HCT116 (cell line): ENCODE results near the gene BABAM2. TPM values are rescaled to one million over a fixed set of nuclear protein-coding genes. Genes with fewer than 3 reads are reported as not detected.
"Not testable (repeated sequence)": the region's sequence is repeated elsewhere in the genome, so short reads cannot be mapped to it uniquely, and the experiment has no call there.

Experiments used
- ATAC-seq: fragments of 200-7000 bp; cut with Tn5 transposase; 2 replicates; pipeline ENCODE4 v1.9.1; 2020; ENCODE audit warnings: mild to moderate bottlenecking, moderate library complexity
- BruUV-seq: library from RNA; stranded (reverse); fragments of 400-500 nt; replicated peaks from 2 replicates; lab custom pipeline; 2021; lab: Mats Ljungman, UMichigan
- CTCF ChIA-PET: fragments of 300-600 bp; sonication (Branson Sonifier 250); formaldehyde crosslinking; loops from one replicate; lab custom pipeline; 2021; ENCODE audit warnings: antibody characterized with exemption; lab: Charles Lee
- POLR2A ChIA-PET: fragments of 300-600, 350-600 bp; sonication (Branson Sonifier 250); formaldehyde crosslinking; loops from one replicate; lab custom pipeline; 2021; ENCODE audit warnings: antibody characterized with exemption; lab: Charles Lee
- RAD21 ChIA-PET, 2 experiments: fragments of 300-600 bp; sonication (Branson Sonifier 250); formaldehyde crosslinking; loops; one replicate each; lab custom pipeline; 2023; ENCODE audit warnings: low total read pairs in 2 of 2; ENCODE audit not compliant: uncharacterized antibody in 2 of 2, unreplicated experiment in 2 of 2, low non-redundant PET in 1 of 2; lab: Charles Lee
- DNase-seq: peaks from one replicate; pipeline ENCODE4 v3.0.0-alpha.2; 2010; ENCODE audit warnings: low read depth, low spot score
- H2AFZ ChIP-seq: fragments of 200-600 bp; shearing (Covaris generic), sonication (generic); 2 replicates; pipeline ENCODE4 v1.6.1; 2017; ENCODE audit warnings: low read depth, mixed run types, mixed read lengths, antibody characterized with exemption, low read length; ENCODE audit not compliant: poor library complexity, severe bottlenecking
- H3K27ac ChIP-seq: 2 replicates; pipeline ENCODE4 v1.5.1; 2012; ENCODE audit warnings: low read depth, low read length
- H3K27me3 ChIP-seq: fragments of 200-600 bp; sonication (generic); 2 replicates; pipeline ENCODE4 v1.6.1; 2016; ENCODE audit warnings: mixed run types, low read length, mixed read lengths; ENCODE audit not compliant: insufficient read depth
- H3K36me3 ChIP-seq, 2 experiments: fragments of 200-500 bp in 1 of 2; fragments of 200-600 bp in 1 of 2; sonication (Bioruptor generic) in 1 of 2; sonication (generic) in 1 of 2; 2 replicates each; pipeline versions ENCODE4 v1.5.1 to v1.6.1; 2014 to 2016; ENCODE audit warnings: low read length in 2 of 2, inconsistent platforms in 1 of 2, mixed read lengths in 1 of 2, mixed run types in 1 of 2; ENCODE audit not compliant: insufficient read depth in 2 of 2, control insufficient read depth in 1 of 2
- H3K4me1 ChIP-seq, 2 experiments: fragments of 200-600 bp in 1 of 2; sonication (generic) in 1 of 2; 2 replicates each; pipeline versions ENCODE4 v1.5.1 to v1.6.1; 2012 to 2017; ENCODE audit warnings: low read length in 2 of 2, inconsistent platforms in 1 of 2, mild to moderate bottlenecking in 1 of 2, mixed read lengths in 1 of 2, mixed run types in 1 of 2, moderate library complexity in 1 of 2; ENCODE audit not compliant: insufficient read depth in 2 of 2, control insufficient read depth in 1 of 2
- H3K4me2 ChIP-seq: fragments of 200-600 bp; sonication (generic); 2 replicates; pipeline ENCODE4 v1.6.1; 2017; ENCODE audit warnings: mixed run types, low read length, mixed read lengths
- H3K4me3 ChIP-seq, 2 experiments: fragments of 200-600 bp in 1 of 2; sonication (generic) in 1 of 2; replicated peaks in 1 of 2; 2 replicates each; pipeline ENCODE4 v1.5.1; 2011 to 2016; ENCODE audit warnings: low read length in 2 of 2, control low read depth in 1 of 2, low read depth in 1 of 2, mild to moderate bottlenecking in 1 of 2, mixed read lengths in 1 of 2, mixed run types in 1 of 2
- H3K79me2 ChIP-seq: fragments of 200-600 bp; sonication (generic); 2 replicates; pipeline ENCODE4 v1.6.1; 2017; ENCODE audit warnings: mild to moderate bottlenecking, mixed run types, low read length, moderate library complexity, mixed read lengths; ENCODE audit not compliant: insufficient read depth
- H3K9ac ChIP-seq: fragments of 200-600 bp; sonication (generic); 2 replicates; pipeline ENCODE4 v1.6.1; 2016; ENCODE audit warnings: low read length, mixed read lengths
- H3K9me2 ChIP-seq: fragments of 200-600 bp; sonication (generic), shearing (Covaris generic); 2 replicates; pipeline ENCODE4 v1.6.1; 2017; ENCODE audit warnings: mixed run types, mild to moderate bottlenecking, moderate library complexity; ENCODE audit not compliant: insufficient read depth
- H3K9me3 ChIP-seq, 2 experiments: fragments of 200-500 bp in 1 of 2; fragments of 200-600 bp in 1 of 2; sonication (Bioruptor generic) in 1 of 2; sonication (generic) in 1 of 2; 2 replicates each; pipeline ENCODE4 v1.6.1; 2014 to 2017; ENCODE audit warnings: low read length in 2 of 2, mixed read lengths in 2 of 2, inconsistent platforms in 1 of 2, low read depth in 1 of 2, mild to moderate bottlenecking in 1 of 2, mixed run types in 1 of 2, moderate library complexity in 1 of 2; ENCODE audit not compliant: control insufficient read depth in 1 of 2, insufficient read depth in 1 of 2
- H4K20me1 ChIP-seq: fragments of 200-600 bp; sonication (generic), shearing (Covaris generic); 2 replicates; pipeline ENCODE4 v1.6.1; 2017; ENCODE audit warnings: mixed run types, mild to moderate bottlenecking, moderate library complexity; ENCODE audit not compliant: insufficient read depth
- CBX3 ChIP-seq: IDR thresholded peaks from 2 replicates; pipeline ENCODE4 v1.6.1; 2012; ENCODE audit warnings: low read depth
- EZH2 ChIP-seq: fragments of 200-600 bp; sonication (generic); IDR thresholded peaks from 2 replicates; pipeline ENCODE4 v1.6.1; 2017; ENCODE audit warnings: antibody characterized with exemption, mixed run types
- EZH2phosphoT487 ChIP-seq: fragments of 200-600 bp; IDR thresholded peaks from 2 replicates; pipeline ENCODE4 v1.6.1; 2018; ENCODE audit warnings: antibody characterized with exemption, borderline replicate concordance
- FOSL1 ChIP-seq: IDR thresholded peaks from 2 replicates; pipeline ENCODE4 v1.6.1; 2012; ENCODE audit warnings: low read depth
- JUND ChIP-seq: IDR thresholded peaks from 2 replicates; pipeline ENCODE4 v1.6.1; 2012
- MAX ChIP-seq: IDR thresholded peaks from 2 replicates; pipeline ENCODE4 v1.6.1; 2012
- POLR2A ChIP-seq: IDR thresholded peaks from 2 replicates; pipeline ENCODE4 v1.7.0; 2011; ENCODE audit warnings: borderline replicate concordance; ENCODE audit not compliant: insufficient read depth, insufficient read length; ENCODE audit errors: extremely low read depth
- POLR2AphosphoS5 ChIP-seq: IDR thresholded peaks from 2 replicates; pipeline ENCODE4 v1.6.1; 2011; ENCODE audit warnings: mild to moderate bottlenecking, low read depth, low read length, moderate library complexity
- RAD21 ChIP-seq: IDR thresholded peaks from 2 replicates; pipeline ENCODE4 v1.6.1; 2012; ENCODE audit warnings: low read depth, mild to moderate bottlenecking
- SIN3A ChIP-seq: IDR thresholded peaks from 2 replicates; pipeline ENCODE4 v1.6.1; 2012; ENCODE audit warnings: low read depth
- SP1 ChIP-seq: IDR thresholded peaks from 2 replicates; pipeline ENCODE4 v1.6.1; 2012; ENCODE audit warnings: low read depth
- SRF ChIP-seq: IDR thresholded peaks from 2 replicates; pipeline ENCODE4 v1.6.1; 2012; ENCODE audit warnings: low read depth
- TCF7L2 ChIP-seq: IDR thresholded peaks from 2 replicates; pipeline ENCODE4 v1.7.0; 2011; ENCODE audit warnings: borderline replicate concordance, inconsistent platforms; ENCODE audit not compliant: insufficient read depth, insufficient read length; ENCODE audit errors: extremely low read depth
- ZBTB33 ChIP-seq: IDR thresholded peaks from 2 replicates; pipeline ENCODE4 v1.6.1; 2011; ENCODE audit warnings: mild to moderate bottlenecking, low read length, moderate library complexity; ENCODE audit not compliant: insufficient replicate concordance; ENCODE audit errors: extremely low read depth
- ZFX ChIP-seq: fragments of 450-650 bp; IDR thresholded peaks from 2 replicates; pipeline ENCODE4 v1.6.1; 2017
- ZNF274 ChIP-seq: fragments of 200-500 bp; sonication (Bioruptor generic); IDR thresholded peaks from 2 replicates; pipeline ENCODE4 v1.6.1; 2014; ENCODE audit warnings: mild to moderate bottlenecking, low read depth, low read length, inconsistent platforms
- intact Hi-C: fragments of 100-400 bp; cut with micrococcal nuclease; formaldehyde crosslinking; loops from 2 replicates; pipeline ENCODE4 v1.10.0; 2022
- total RNA-seq: library from RNA; stranded (reverse); gene quantifications from one replicate; pipeline ENCODE4 v1.2.1, GENCODE V29; 2021; ENCODE audit not compliant: unreplicated experiment
- TF ChIP-seq, protein P1 (sequence below): IDR thresholded peaks from 2 replicates; pipeline ENCODE4 v1.6.1; 2012

BABAM2 gene
- total RNA-seq, 1 experiment from 2014 or later = 23.8 TPM

DNA sequence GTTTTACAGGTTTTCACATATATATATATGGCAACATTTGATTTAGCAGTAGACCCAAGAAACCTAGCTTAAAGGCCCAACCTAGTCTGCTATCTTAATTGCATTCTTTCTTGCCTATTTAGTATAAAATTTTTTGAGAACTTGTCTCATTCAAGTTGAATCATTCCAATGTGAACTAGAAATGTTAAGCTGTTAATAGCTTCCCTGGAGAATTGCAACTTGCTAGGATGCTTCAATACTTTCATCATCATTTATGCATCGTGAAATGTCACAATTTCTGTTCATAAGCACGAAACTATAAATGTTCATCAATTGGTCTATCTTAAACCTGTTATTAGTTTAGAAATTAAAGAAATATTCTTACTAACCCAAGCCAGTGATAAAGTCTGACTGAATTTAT lies 217.6 kb downstream of the BABAM2 start:
- Histone ChIP-seq H3K4me3 (no peak overlapping the region), H3K27ac (no peak overlapping the region), H3K9me3 (no peaks in the 10 kb centered on the region), H3K4me1 (no peaks in the 10 kb centered on the region), H2AFZ (no peak overlapping the region), H3K4me2 (no peak overlapping the region), H3K9me2 (no peaks in the 10 kb centered on the region), H3K27me3 (no peaks in the 10 kb centered on the region), H3K9ac (no peak overlapping the region), H4K20me1 (no peaks in the 10 kb centered on the region), H3K79me2 (no peaks in the 10 kb centered on the region), H3K36me3 (no peaks in the 10 kb centered on the region)
- intact Hi-C loops = no loop called here
- ChIA-PET RAD21 (no interaction called here), POLR2A (no interaction called here), CTCF (no interaction called here)
- no peak for TF ChIP-seq ZFX
- no peak for TF ChIP-seq EZH2phosphoT487
- TF ChIP-seq SIN3A = no peak
- TF ChIP-seq FOSL1 = no peak
- TF ChIP-seq MAX = no peak
- TF ChIP-seq SRF = no peak
- no peak for TF ChIP-seq ZBTB33
- TF ChIP-seq CBX3 = no peak
- no peak for TF ChIP-seq TCF7L2
- TF ChIP-seq, protein P1, sequence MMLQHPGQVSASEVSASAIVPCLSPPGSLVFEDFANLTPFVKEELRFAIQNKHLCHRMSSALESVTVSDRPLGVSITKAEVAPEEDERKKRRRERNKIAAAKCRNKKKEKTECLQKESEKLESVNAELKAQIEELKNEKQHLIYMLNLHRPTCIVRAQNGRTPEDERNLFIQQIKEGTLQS = no peak
- TF ChIP-seq JUND = no peak
- TF ChIP-seq POLR2AphosphoS5 = no peak
- TF ChIP-seq ZNF274 = no peak
- no peak for TF ChIP-seq RAD21
- TF ChIP-seq SP1 = no peak
- TF ChIP-seq EZH2 = no peak
- no peak for TF ChIP-seq POLR2A
- DNase-seq (no peak), ATAC-seq (no peak)
- no TSS peak for BruUV-seq

DNA sequence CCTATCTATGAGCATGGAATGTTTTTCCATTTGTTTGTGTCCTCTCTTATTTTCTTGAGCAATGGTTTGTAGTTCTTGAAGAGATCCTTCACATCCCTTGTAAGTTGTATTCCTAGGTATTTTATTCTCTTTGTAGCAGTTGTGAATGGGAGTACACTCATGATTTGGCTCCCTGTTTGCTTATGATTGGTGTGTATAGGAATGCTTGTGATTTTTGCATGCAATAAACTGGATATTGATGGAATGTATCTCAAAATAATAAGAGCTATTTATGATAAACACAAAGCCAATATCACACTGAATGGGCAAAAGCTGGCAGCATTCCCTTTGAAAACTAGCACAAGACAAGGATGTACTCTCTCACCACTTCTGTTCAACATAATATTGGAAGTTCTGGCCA lies 223.2 kb downstream of the BABAM2 start:
- POLR2A ChIA-PET, H3K27me3 ChIP-seq, H3K9ac ChIP-seq, DNase-seq, H3K36me3 ChIP-seq, ATAC-seq, H3K9me3 ChIP-seq, H3K9me2 ChIP-seq, H3K4me2 ChIP-seq, BruUV-seq, H3K4me1 ChIP-seq, CTCF ChIA-PET, H3K27ac ChIP-seq, intact Hi-C loops, H3K79me2 ChIP-seq, H4K20me1 ChIP-seq, H2AFZ ChIP-seq, RAD21 ChIA-PET, H3K4me3 ChIP-seq: not testable (repeated sequence)
